Fibroblast of villous mesenchyme (primary cell): Measurements from ENCODE around the gene TSC22D4. TPM values are rescaled to one million over a fixed set of nuclear protein-coding genes. Genes with fewer than 3 reads are reported as not detected.
"Not testable (repeated sequence)": the region's sequence is repeated elsewhere in the genome, so short reads cannot be mapped to it uniquely, and the experiment has no call there.

Experiments used
- DNase-seq: peaks from one replicate; pipeline ENCODE4 v3.0.0-alpha.2; 2010; ENCODE audit warnings: low read depth
- H3K4me3 ChIP-seq: 2 replicates; pipeline ENCODE4 v1.5.1; 2011; ENCODE audit warnings: low read depth, mild to moderate bottlenecking, low read length
- total RNA-seq: library from RNA; depleted of rRNA; stranded (reverse); fragments of >200 nt; gene quantifications from 2 replicates; pipeline ENCODE4 v1.2.3, GENCODE V29; 2012
- TF ChIP-seq, protein P1 (sequence below): IDR thresholded peaks from 2 replicates; pipeline ENCODE4 v1.5.1; 2012; ENCODE audit warnings: low read depth, mild to moderate bottlenecking, low read length; ENCODE audit not compliant: insufficient read depth

Gene TSC22D4
- total RNA-seq, result 26.4 and 30.2 TPM in 2 replicates

DNA sequence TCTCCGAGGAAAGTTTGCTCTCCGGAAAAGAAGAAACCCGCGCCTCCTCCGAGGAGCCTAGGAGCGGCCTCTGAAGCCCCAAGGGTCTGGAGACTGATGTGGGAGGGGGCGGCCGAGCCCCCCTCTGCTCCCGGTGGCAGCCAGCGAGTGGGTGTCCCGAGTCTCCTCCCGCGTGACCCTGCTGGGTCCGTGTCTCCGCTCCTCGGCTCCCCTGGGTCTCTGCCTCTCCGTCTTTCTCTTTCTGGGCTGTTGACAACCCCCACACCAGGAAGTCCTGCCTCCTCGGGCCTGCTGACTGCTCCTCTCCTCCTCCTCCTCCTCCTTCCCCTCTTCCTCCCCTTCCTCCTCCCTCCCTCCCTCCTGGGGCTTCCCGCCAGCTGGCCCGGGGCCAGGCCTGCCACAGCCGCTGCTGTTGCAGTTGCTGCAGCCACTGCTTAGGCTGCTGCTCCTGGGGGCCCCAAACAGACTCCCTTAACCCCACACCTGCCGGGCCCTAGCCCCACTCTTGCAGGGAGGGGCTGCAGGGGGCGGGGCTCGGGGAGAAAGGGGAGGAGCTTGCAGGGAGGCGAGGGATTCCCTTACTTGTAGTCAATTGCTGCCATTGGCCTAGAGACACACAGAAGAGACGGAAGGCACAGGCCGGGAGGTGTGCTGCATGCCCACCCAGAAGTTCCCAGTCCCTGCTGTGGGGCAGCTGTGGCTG is at the start of gene TSC22D4:
TSC22D4 (minus strand) TSS at position 257 of the 703 bp plus-strand sequence. CDS start 1,176 bp downstream, outside the sequence.
- peak; percentile 97 for DNase-seq
- TF ChIP-seq, protein P1, sequence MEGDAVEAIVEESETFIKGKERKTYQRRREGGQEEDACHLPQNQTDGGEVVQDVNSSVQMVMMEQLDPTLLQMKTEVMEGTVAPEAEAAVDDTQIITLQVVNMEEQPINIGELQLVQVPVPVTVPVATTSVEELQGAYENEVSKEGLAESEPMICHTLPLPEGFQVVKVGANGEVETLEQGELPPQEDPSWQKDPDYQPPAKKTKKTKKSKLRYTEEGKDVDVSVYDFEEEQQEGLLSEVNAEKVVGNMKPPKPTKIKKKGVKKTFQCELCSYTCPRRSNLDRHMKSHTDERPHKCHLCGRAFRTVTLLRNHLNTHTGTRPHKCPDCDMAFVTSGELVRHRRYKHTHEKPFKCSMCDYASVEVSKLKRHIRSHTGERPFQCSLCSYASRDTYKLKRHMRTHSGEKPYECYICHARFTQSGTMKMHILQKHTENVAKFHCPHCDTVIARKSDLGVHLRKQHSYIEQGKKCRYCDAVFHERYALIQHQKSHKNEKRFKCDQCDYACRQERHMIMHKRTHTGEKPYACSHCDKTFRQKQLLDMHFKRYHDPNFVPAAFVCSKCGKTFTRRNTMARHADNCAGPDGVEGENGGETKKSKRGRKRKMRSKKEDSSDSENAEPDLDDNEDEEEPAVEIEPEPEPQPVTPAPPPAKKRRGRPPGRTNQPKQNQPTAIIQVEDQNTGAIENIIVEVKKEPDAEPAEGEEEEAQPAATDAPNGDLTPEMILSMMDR, result no peak
- peak within 1 kb of the TSS; percentile 97 for H3K4me3 ChIP-seq

DNA sequence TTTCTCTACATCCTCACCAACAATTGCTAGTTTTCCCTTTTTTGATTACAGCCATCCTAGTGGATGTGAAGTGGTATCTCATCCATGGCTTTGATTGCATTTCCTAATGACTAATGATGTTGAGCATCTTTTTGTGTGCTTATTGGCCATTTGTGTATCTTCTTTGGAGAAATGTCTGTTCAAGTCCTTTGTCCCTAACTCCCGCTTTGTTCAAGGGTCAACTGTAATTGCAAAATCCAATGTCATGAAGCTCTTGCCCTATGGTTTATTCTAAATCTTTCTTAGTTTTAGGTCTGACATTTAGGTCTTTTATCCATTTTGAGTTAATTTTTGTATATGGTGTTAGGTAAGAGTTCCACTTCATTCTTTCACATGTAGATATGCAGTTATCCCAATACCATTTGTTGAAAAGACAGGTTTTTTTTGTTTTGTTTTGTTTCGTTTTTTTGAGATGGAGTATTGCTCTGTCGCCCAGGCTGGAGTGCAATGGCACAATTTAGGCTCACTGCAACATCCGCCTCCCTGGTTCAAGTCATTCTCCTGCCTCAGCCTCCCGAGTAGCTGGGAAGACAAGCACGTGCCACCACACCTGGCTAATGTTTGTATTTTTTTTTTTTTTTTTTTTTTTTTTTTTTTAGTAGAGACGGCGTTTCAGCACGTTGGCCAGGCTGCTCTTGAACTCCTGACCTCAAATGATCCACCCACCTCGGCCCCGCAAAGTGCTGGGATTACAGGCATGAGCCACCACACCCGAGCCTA is 49.3 kb upstream of the TSC22D4 start:
- H3K4me3 ChIP-seq, DNase-seq: not testable (repeated sequence)

DNA sequence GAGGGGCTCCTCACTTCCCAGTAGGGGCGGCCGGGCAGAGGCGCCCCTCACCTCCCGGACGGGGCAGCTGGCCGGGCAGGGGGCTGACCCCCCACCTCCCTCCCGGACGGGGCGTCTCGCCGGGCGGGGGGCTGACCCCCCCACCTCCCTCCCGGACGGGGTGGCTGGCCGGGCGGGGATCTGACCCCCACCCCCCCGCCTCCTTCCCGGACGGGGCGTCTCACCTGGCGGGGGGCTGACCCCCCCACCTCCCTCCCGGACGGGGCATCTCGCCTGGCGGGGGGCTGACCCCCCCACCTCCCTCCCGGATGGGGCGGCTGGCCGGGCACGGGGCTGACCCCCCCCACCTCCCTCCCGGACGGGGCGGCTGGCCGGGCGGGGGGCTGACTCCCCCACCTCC is 44.2 kb upstream of the TSC22D4 start:
- not testable (repeated sequence) for DNase-seq

GRCh38 chr7:100521909-100522593 is 43.0 kb upstream of the TSC22D4 start:
- not testable (repeated sequence) for DNase-seq, H3K4me3 ChIP-seq

More for the DNA sequence above, 44.2 kb upstream of the TSC22D4 start:
- H3K4me3 ChIP-seq, result not testable (repeated sequence)

- TF ChIP-seq, protein P1, result no peak
- no peak overlapping the region for H3K4me3 ChIP-seq
- DNase-seq, result no peak
Measured at GRCh38 chr7:100521076-100521475, 42.1 kb upstream of the TSC22D4 start.

DNA sequence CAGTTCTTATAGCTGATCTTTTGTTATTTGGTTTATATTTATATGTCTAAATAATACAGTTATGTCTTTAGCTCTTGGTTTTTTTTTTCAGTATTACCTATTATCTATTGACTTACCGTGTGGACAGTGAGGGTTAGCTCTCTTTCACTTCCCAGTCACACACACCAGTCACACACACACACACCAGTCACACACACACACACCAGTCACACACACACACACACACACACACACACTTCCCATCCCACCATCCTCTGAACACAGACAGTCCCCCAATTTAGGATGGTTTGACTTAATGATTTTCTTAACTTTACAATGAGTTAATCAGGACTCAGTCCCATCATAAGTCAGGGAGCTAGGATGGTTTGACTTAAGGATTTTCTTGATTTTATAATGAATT is 41.1 kb upstream of the TSC22D4 start:
- no peak for DNase-seq
- TF ChIP-seq, protein P1, result no peak
- H3K4me3 ChIP-seq, result no peak overlapping the region

DNA sequence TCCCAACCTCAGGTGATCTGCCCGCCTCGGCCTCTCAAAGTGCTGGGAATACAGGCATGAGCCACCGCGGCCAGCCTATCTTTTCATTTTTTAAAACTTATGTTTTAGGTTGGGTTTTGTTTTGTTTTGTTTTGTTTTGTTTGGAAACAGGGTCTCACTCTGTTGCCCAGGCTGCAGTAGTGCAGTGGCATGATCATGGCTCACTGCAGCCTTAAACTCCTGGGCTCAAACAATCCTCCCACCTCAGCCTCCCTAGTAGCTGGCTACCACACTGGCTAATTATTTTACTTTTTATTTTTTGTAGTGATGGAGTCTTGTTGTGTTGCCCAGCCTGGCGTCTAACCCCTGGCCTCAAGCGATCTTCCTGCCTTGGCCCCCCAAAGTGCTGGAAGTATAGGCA is 40.6 kb upstream of the TSC22D4 start:
- TF ChIP-seq, protein P1, result no peak
- no peak overlapping the region for H3K4me3 ChIP-seq
- DNase-seq, result no peak

DNA sequence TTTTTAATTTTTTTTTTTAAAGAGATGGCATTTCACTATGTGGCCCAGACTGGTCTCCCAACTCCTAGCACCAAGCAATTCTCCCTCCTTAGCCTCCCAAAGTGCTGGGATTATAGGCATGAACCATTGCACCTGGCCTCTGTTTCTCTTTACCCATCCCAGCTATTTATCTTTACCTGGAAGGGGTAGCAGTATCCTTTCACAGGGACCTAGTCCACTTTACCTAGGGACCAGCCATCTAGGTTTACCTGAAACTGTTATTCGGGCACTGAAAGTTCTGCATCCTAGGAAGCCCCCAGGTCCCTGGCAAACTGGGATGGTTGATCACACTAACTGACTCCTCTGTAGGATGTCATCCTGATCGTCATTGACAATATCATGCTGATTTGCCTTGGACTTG is 38.3 kb upstream of the TSC22D4 start:
- TF ChIP-seq, protein P1, result no peak
- no peak for DNase-seq
- H3K4me3 ChIP-seq, result no peak overlapping the region
